Stimulated activated CD8-positive, alpha-beta memory T cell treated with anti-CD3 and anti-CD28 coated beads, Interleukin-12 subunit alpha, Interleukin-12 subunit beta, amount 100 ng/mL, for 4 hours (primary cell): ENCODE data around the gene SCN8A.

Experiments used
- DNase-seq: peaks from one replicate; pipeline ENCODE4 v3.0.0-alpha.2; 2020; ENCODE audit warnings: low read depth

Gene SCN8A

DNA sequence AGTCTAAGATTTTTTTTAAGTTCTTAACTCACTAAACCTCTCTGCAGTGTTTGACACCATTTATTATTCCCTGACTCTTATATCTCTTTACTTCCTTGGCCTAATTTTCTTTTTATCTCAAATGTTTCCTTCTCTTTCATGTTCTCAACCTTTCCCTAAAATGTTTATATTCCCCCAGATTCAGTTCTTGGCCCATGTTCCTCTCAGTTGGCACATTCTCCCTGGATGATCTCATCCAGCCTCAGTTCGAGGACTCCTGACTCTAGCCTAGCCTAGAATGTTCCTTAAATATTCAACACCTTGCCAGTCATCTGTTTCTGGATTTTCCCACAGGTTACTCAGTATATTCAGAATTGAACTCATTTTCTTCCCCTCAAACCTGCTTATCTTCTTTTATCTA is 81.3 kb downstream of the SCN8A start:
- no peak for DNase-seq

DNA sequence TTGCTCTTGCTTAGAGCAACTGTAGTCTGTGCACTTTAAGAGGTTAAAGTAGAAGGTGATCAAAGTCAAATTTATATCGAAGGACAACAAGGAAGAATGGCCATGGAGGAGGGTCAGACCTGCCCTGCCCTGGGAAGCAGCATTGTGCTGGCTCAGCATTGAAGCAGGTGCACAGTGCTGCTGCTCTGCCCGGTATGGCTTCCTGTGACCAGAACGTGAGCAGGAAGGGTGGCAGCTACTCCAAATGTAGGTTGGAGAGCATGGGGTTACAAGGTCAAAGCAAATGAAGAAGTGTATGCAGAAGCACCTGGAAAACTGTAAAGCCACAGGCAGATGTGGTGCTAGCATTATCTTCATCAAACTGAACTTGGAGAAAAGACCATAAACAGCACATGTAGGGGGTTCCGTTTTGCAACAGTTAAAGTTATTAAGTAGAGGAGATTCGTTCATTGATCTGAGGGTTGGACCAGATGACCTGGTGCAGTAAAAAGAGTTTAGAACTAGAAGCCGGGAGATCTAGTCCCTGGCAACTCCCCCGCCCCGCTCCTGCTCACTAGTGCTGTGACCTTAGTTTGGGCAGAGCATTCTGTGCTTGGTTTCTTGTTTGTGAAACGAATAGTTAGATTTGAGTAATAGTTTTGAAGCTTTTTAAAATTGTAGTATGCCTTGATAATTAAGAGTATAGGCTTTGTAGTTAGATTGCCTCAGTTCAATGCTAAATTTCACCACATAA is 84.2 kb downstream of the SCN8A start:
- DNase-seq = no peak

- DNase-seq = no peak
Observed at GRCh38 chr12:51676875-51677274, 85.8 kb downstream of the SCN8A start.

- DNase-seq = no peak
Observed at GRCh38 chr12:51677284-51677968, 86.4 kb downstream of the SCN8A start.

DNA sequence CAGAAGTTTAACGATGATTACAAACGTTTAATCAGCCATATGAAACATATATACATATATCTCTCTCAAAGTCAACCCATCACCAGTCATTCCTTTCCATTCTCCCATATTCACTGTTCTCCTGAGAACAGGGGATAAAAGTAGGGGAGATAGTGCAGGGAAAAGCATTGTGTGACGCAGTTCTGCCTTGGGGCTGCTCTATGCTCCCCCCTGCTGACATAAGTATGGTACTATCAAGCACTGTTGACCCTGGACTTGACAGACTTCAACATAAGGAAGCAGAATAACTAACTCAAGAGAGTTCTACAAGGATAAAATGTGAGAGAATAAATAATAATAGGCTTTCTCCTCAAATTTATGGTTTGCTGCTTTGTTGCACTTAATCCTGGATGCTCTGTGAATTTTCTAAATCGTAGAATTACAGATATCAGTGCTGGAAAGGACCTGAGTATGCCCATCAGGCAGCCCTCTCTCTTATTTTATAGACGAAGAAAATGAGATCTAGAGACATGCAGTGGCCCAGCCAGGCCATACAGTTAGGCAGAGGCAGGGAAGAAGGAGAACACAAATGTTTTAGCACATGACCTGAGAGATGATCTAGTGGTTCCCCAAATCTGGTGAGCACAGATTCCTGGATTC is 87.2 kb downstream of the SCN8A start:
- no peak for DNase-seq

DNA sequence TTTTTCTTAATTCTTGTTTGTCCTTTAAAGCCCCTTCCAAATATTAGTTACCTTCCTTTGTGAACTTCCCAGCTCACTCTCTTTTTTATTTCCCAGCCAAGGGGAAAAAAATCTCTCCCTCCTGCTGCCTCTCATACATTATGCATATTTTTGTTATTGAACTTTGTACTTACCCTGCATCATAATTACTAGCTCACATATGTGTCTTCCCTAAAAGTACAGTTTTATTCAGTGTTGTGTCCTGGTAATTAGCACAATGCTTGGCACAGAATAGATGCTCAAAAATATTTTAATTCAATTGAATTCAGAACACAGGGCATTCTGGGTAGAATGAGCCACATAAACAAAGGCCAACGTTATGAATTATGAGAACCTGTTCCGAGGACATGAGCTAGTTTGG is 91.9 kb downstream of the SCN8A start:
- DNase-seq = no peak

DNA sequence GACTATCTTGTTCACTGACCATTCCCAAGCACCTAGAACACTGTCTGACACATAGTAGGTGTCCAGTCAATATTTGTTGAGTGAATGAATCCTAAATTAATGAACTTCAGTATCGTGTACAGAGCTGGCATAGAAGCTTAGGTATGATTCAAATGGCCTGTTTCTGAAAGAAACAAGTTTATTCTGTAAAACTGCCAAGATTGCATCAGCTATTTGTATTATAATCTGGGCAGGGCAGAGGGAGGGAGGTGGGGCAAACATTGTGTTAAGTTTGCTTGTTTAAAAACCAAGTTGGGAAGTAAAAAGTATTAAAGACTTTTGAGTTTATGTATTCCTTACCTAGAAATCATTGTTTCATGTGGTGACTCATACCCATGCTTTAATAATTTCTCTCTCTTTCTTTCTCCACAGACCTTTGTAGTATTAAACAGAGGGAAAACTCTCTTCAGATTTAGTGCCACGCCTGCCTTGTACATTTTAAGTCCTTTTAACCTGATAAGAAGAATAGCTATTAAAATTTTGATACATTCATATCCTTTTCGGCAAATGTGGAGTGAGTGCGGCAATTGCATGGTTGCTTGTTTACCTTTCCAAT is 92.8 kb downstream of the SCN8A start:
- no peak for DNase-seq

- no peak for DNase-seq
Observed at GRCh38 chr12:51686727-51687126, 95.7 kb downstream of the SCN8A start.

DNA sequence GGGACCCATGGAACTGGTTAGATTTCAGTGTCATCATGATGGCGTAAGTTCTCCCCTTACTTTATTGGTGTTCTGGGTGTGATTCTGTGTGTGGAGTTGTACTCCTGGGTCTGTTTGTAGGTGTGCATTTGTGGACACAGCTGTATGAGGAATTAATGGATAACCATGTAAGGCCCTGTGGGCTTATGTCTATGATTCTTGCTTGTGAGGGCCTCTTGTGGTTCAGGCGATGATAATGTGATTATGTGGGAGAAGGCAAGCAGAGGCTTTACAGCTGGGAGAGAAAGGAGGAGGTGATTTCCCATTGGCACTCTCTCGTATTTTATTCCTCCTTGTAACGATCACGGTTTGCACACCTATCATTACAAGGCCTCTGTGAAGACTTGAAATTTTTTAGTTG is 96.1 kb downstream of the SCN8A start:
- DNase-seq = no peak

DNA sequence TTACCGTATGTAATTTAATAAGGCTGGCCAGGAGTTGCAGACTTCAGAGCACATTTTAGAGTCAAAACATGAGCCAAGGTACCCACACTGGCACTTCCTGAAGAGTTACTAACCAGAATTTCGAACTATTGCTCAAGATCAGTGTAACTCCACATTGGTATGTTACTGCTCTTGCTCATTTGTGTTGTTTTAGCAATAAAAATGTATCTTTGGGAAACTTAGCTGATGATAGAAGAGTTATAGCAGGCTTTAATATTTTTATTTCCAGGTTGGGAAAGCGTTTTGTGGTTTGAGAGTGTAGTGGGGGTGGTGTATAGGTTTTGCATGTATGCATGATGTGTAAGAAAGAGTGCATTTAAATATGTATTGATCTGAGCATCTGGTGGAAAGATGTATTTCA is 96.6 kb downstream of the SCN8A start:
- DNase-seq = no peak

- no peak for DNase-seq
Observed at GRCh38 chr12:51689983-51690382, 99.0 kb downstream of the SCN8A start.

GRCh38 chr12:51692016-51692415 is 101.0 kb downstream of the SCN8A start:
- DNase-seq = no peak

GRCh38 chr12:51693569-51693968 is 102.5 kb downstream of the SCN8A start:
- no peak for DNase-seq

- no peak for DNase-seq
Observed at GRCh38 chr12:51694146-51694545, 103.1 kb downstream of the SCN8A start.

- DNase-seq = no peak
Observed at GRCh38 chr12:51695241-51696010, 104.4 kb downstream of the SCN8A start.

DNA sequence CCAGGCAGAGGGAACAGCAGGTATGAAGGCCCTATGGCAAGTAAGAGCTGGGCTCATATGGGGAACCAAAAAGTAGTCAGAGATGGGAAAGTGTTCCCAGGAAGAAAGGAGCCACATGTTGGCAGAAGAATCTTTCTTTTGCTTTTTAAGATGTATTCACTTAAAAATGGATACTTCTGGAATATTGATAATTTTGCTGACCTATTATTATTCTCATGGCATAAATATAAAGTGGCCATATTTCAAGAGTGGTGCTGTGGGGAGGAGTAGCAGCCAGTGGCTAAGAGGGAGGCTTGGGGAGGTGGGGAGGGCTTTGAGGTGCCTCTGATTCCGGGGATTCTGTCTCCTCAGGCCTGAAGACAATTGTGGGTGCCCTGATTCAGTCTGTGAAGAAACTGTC is 108.2 kb downstream of the SCN8A start:
- no peak for DNase-seq

DNA sequence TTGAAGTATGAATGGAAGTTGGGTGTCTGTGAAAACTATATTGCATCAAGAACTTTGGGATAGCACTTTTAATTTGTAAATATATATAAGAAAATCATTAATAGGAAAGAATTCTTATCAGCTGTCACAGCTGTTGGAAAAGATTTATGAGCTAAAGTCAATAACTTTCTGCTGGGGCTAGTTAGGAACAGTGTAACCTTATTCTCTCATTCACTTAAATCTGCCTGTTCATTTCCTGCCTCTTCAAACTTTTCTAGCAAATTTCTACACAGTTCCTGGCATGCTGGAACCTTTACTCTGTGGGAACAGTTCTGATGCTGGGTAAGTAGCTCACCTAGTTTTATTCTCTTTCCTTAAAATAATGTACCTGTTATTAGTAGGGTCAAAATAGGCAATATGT is 109.9 kb downstream of the SCN8A start:
- no peak for DNase-seq

DNA sequence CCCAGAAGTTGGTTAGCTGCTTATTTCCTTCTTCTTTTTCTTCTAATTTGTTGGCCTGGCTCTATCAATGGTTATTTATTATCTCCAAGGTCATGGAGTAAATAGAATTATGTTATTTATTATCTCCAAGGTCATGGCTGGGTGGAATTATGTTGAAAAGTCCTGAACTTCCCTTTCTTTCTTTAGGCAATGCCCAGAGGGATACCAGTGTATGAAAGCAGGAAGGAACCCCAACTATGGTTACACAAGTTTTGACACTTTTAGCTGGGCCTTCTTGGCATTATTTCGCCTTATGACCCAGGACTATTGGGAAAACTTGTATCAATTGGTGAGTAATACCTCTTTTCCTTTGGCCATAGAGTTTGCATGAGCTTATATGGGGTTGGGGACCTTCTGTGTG is 111.6 kb downstream of the SCN8A start:
- DNase-seq = no peak

DNA sequence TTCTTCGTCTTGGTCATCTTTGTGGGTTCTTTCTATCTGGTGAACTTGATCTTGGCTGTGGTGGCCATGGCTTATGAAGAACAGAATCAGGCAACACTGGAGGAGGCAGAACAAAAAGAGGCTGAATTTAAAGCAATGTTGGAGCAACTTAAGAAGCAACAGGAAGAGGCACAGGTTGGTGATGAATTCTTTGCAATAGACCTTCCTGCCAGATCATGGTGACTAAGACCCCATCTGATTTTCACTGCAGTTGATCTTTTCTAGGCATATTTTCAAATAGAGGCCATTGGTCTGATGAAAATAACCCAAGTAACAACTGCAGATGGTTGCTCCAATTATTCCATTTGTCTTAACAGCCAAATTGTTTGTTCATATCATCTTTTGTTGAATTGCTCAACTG is 114.4 kb downstream of the SCN8A start:
- no peak for DNase-seq

GRCh38 chr12:51706206-51706605 is 115.2 kb downstream of the SCN8A start:
- DNase-seq = no peak

GRCh38 chr12:51714666-51715065 is 123.6 kb downstream of the SCN8A start:
- no peak for DNase-seq

DNA sequence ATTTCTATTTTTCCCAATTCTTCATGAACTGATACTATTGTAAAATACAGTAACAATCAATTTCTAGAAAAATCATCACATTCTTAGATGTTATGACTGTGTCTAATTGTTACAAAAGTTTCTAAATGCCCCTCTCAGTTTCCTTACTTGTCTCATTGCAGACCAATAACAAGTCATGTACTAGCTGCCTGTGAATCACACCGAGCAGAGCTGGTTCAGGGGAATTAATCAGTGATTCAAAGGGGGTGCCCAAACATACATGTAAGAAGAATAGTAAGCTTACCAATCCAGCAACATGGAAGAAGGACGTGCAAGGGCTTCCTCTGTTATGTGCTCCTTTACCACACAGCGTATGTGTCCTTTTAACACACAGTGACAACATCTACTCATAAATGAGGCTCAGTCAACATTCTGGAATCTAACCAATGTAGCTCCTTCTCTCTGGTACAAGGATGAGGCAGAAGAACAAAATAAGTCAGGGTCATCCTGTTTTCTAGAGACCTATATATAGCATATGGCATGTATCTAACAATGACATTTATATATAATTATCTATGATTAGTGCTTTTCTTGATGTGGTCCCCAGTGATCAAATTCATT is 126.4 kb downstream of the SCN8A start:
- DNase-seq = no peak
